Thyroid gland (tissue), 4 donors: ENCODE measurements around the gene ELOVL3.

Experiments used
- POLR2A ChIP-seq, 2 donors: fragments of 450-650 bp; IDR thresholded peaks; one replicate each; pipeline ENCODE4 v1.6.1; 2017; ENCODE audit warnings: antibody characterized with exemption in 2 of 2, mild to moderate bottlenecking in 2 of 2, moderate library complexity in 1 of 2
- TF ChIP-seq, protein P1 (sequence below), 6 experiments: fragments of 200-600 bp in 3 of 6; fragments of 450-650 bp in 3 of 6; sonication (generic) in 3 of 6; IDR thresholded peaks; one replicate each; pipeline ENCODE4 v1.5.1; 2016 to 2019; ENCODE audit warnings: antibody characterized with exemption in 6 of 6, mild to moderate bottlenecking in 2 of 6, inconsistent platforms in 1 of 6, moderate library complexity in 1 of 6

DNA sequence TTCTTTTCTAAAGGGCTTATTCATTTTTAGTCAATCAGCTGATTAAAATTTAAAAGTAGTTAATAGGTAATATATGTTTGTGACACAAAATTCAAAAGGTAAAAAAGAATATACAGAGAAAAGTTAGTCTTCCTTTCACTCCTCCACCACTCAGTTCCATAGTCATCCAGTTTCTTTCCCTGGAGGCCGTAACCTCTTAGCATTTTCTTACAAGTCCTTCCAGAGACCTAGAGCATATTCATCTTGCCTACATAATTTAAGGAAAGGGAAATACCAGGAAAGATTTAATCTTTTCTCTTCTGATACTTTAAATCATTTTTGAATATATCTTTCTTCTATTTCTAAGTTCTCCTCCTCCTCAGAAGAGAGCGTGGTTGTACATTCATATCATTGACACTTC, 29.3 kb downstream of the ELOVL3 start:
- TF ChIP-seq, protein P1, sequence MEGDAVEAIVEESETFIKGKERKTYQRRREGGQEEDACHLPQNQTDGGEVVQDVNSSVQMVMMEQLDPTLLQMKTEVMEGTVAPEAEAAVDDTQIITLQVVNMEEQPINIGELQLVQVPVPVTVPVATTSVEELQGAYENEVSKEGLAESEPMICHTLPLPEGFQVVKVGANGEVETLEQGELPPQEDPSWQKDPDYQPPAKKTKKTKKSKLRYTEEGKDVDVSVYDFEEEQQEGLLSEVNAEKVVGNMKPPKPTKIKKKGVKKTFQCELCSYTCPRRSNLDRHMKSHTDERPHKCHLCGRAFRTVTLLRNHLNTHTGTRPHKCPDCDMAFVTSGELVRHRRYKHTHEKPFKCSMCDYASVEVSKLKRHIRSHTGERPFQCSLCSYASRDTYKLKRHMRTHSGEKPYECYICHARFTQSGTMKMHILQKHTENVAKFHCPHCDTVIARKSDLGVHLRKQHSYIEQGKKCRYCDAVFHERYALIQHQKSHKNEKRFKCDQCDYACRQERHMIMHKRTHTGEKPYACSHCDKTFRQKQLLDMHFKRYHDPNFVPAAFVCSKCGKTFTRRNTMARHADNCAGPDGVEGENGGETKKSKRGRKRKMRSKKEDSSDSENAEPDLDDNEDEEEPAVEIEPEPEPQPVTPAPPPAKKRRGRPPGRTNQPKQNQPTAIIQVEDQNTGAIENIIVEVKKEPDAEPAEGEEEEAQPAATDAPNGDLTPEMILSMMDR (IDR thresholded peaks at IDR 0.05), result no peak
- TF ChIP-seq POLR2A (IDR thresholded peaks at IDR 0.05), result no peak
